DND-41 (cell line): Measurements from ENCODE around the gene GALNT13.

Experiments
- ATAC-seq: fragments of 200-7000 bp; cut with Tn5 transposase; 3 replicates; pipeline ENCODE4 v1.9.1; 2021; ENCODE audit warnings: low read depth; ENCODE audit not compliant: insufficient read depth
- DNase-seq: peaks from one replicate; pipeline ENCODE4 v3.0.0-alpha.2; 2020
- H2AFZ ChIP-seq: 2 replicates; pipeline ENCODE4 v1.6.0; 2012; ENCODE audit warnings: low read depth, low read length
- H3K27ac ChIP-seq: 2 replicates; pipeline ENCODE4 v1.5.1; 2012; ENCODE audit warnings: low read length, inconsistent platforms
- H3K27me3 ChIP-seq: fragments of 200-600 bp; sonication (generic); 2 replicates; pipeline ENCODE4 v1.6.0; 2012; ENCODE audit warnings: low read length, mild to moderate bottlenecking, inconsistent platforms; ENCODE audit not compliant: insufficient read depth, poor library complexity
- H3K36me3 ChIP-seq: 2 replicates; pipeline ENCODE4 v1.5.1; 2012; ENCODE audit warnings: low read length, inconsistent platforms; ENCODE audit not compliant: insufficient read depth
- H3K4me1 ChIP-seq: 2 replicates; pipeline ENCODE4 v1.5.1; 2012; ENCODE audit warnings: mild to moderate bottlenecking, low read length; ENCODE audit not compliant: insufficient read depth
- H3K4me2 ChIP-seq: 2 replicates; pipeline ENCODE4 v1.6.0; 2012; ENCODE audit warnings: mild to moderate bottlenecking, moderate library complexity, low read length, inconsistent platforms; ENCODE audit not compliant: insufficient read depth
- H3K4me3 ChIP-seq, 2 experiments: fragments of 200-600 bp in 1 of 2; shearing (Covaris generic) in 1 of 2; 2 replicates each; pipeline ENCODE4 v1.5.1; 2012 to 2016; ENCODE audit warnings: inconsistent platforms in 2 of 2, low read length in 2 of 2, mild to moderate bottlenecking in 2 of 2, low read depth in 1 of 2, moderate library complexity in 1 of 2
- H3K79me2 ChIP-seq: 2 replicates; pipeline ENCODE4 v1.6.0; 2012; ENCODE audit warnings: low read length, inconsistent platforms; ENCODE audit not compliant: insufficient read depth
- H3K9ac ChIP-seq: 2 replicates; pipeline ENCODE4 v1.6.0; 2012; ENCODE audit warnings: low read depth, mild to moderate bottlenecking, inconsistent platforms, low read length, moderate library complexity
- H3K9me3 ChIP-seq: 2 replicates; pipeline ENCODE4 v1.5.1; 2012; ENCODE audit warnings: low read length, moderate library complexity, mild to moderate bottlenecking, inconsistent platforms; ENCODE audit not compliant: insufficient read depth, severe bottlenecking
- H4K20me1 ChIP-seq: 2 replicates; pipeline ENCODE4 v1.6.0; 2012; ENCODE audit warnings: low read length; ENCODE audit not compliant: insufficient read depth
- EZH2 ChIP-seq: IDR thresholded peaks from 3 replicates; pipeline ENCODE4 v1.6.1; 2012; ENCODE audit warnings: borderline replicate concordance, low read depth, mild to moderate bottlenecking, moderate library complexity, low read length, inconsistent platforms; ENCODE audit not compliant: severe bottlenecking
- TF ChIP-seq, protein P1 (sequence below): IDR thresholded peaks from 2 replicates; pipeline ENCODE4 v1.5.1; 2012; ENCODE audit warnings: borderline replicate concordance, low read length, moderate library complexity, mild to moderate bottlenecking; ENCODE audit not compliant: poor library complexity, severe bottlenecking; ENCODE audit errors: extremely low read depth

Gene GALNT13

DNA sequence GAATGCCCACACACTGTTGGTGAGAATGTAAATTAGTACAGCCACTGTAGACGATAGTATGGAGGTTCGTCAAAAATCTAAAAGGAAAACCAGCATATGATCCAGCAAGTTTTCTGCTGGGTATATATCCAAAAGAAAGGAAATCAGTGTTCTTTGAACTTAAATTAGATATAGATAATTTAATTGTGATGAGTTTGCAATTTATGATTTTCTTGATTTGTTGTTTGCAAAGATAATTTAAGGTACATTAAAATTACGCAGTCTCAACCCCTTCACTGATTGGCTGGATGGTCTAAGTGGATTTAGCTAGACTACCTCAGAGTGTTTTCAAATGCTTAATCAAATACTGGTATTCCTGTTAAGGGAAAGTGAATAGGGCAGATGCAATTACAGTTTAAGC, 302.2 kb downstream of the GALNT13 start:
- no peak overlapping the region for H3K4me3 ChIP-seq
- DNase-seq (no peak), ATAC-seq (no peak)
- TF ChIP-seq, protein P1, sequence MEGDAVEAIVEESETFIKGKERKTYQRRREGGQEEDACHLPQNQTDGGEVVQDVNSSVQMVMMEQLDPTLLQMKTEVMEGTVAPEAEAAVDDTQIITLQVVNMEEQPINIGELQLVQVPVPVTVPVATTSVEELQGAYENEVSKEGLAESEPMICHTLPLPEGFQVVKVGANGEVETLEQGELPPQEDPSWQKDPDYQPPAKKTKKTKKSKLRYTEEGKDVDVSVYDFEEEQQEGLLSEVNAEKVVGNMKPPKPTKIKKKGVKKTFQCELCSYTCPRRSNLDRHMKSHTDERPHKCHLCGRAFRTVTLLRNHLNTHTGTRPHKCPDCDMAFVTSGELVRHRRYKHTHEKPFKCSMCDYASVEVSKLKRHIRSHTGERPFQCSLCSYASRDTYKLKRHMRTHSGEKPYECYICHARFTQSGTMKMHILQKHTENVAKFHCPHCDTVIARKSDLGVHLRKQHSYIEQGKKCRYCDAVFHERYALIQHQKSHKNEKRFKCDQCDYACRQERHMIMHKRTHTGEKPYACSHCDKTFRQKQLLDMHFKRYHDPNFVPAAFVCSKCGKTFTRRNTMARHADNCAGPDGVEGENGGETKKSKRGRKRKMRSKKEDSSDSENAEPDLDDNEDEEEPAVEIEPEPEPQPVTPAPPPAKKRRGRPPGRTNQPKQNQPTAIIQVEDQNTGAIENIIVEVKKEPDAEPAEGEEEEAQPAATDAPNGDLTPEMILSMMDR: no peak
- no peak for TF ChIP-seq EZH2
- no peak overlapping the region for H3K4me2 ChIP-seq
- no peak overlapping the region for H3K27ac ChIP-seq
- H3K79me2 ChIP-seq: no peaks in the 10 kb centered on the region
- no peaks in the 10 kb centered on the region for H3K27me3 ChIP-seq
- no peaks in the 10 kb centered on the region for H3K4me1 ChIP-seq
- H3K9ac ChIP-seq: no peak overlapping the region
- no peaks in the 10 kb centered on the region for H3K36me3 ChIP-seq
- no peak overlapping the region for H2AFZ ChIP-seq
- no peaks in the 10 kb centered on the region for H4K20me1 ChIP-seq
- H3K9me3 ChIP-seq: no peaks in the 10 kb centered on the region

DNA sequence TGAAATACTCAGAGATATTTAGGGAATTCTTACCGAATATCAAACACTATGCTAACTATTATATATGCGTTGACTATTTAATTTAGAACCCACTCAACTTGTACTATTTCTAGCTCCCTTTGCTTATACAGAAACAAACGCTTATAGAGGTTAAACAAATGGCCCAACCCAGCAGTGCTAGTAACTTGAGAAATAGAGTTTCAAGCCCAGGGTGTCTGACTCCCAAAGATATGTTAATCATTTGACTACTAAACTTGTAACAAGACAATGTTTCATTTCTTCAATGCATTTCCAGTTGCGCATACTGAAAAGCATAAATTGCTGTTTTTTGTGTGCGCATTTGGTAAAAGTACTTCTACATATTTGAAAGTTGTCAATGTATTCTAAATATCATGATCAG, 310.3 kb downstream of the GALNT13 start:
- no peak for TF ChIP-seq EZH2
- TF ChIP-seq, protein P1: no peak
- Histone ChIP-seq H3K9ac (no peak overlapping the region), H2AFZ (no peak overlapping the region), H3K27me3 (no peaks in the 10 kb centered on the region), H4K20me1 (no peaks in the 10 kb centered on the region), H3K4me2 (no peak overlapping the region), H3K36me3 (no peaks in the 10 kb centered on the region), H3K79me2 (no peaks in the 10 kb centered on the region), H3K9me3 (peaks cover 2% of the 10 kb centered on the region), H3K27ac (no peak overlapping the region), H3K4me1 (no peaks in the 10 kb centered on the region), H3K4me3 (no peak overlapping the region)
- ATAC-seq (no peak), DNase-seq (no peak)

DNA sequence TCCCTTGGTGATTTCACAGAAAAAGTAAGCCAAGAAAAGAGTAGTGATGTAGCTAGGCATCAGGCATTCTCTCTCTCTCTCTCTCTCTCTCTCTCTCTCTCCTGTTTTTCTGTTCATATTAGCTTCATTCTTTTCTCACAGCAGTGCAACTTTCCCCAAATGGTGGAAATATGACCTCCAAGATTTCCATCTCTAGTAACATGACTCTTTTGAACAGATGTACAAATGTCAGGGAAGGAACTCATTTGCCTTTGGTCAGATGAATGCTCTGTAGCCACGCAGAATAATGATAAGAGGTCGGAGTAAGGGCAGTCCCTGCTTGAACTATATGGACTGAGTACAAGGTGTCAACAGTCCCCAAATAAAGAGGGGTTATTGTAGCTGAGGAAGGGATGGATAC, 316.2 kb downstream of the GALNT13 start:
- Histone ChIP-seq H3K79me2 (no peaks in the 10 kb centered on the region), H3K4me1 (no peaks in the 10 kb centered on the region), H3K4me3 (no peak overlapping the region), H3K27ac (no peak overlapping the region), H3K36me3 (no peaks in the 10 kb centered on the region), H3K9me3 (peaks cover 2% of the 10 kb centered on the region), H2AFZ (no peak overlapping the region), H4K20me1 (no peaks in the 10 kb centered on the region), H3K9ac (no peak overlapping the region), H3K4me2 (no peak overlapping the region), H3K27me3 (no peaks in the 10 kb centered on the region)
- no peak for TF ChIP-seq EZH2
- TF ChIP-seq, protein P1: no peak
- no peak for DNase-seq
- no peak for ATAC-seq

DNA sequence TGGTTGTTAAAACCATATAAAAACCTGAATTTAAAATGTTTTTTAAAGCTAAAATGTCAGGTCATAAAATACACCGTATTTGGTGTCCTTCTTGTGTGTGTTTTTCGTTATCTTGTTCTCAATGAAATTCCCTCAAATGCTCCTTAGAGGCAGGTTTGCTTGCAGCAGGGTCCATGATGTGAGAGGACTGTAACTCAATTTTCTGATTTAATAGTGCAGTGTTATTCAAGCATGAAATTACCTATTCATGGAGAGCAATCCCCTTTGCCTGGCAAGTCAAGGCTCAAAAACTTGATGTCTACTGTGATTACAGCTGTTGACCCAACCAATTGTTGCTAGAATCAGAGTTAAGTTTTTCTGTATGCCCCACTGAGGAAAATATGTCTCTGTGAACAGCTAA, 318.2 kb downstream of the GALNT13 start:
- peaks cover 2% of the 10 kb centered on the region for H3K9me3 ChIP-seq
- ATAC-seq: no peak

More for the DNA sequence above, 318.2 kb downstream of the GALNT13 start:
- Histone ChIP-seq H3K4me1 (no peaks in the 10 kb centered on the region), H3K27ac (no peak overlapping the region), H3K79me2 (no peaks in the 10 kb centered on the region), H3K9ac (no peak overlapping the region), H4K20me1 (no peaks in the 10 kb centered on the region), H3K27me3 (no peaks in the 10 kb centered on the region), H3K4me3 (no peak overlapping the region), H3K36me3 (no peaks in the 10 kb centered on the region), H3K4me2 (no peak overlapping the region), H2AFZ (no peak overlapping the region)
- no peak for TF ChIP-seq EZH2
- TF ChIP-seq, protein P1: no peak
- DNase-seq: no peak
